ENCODE results near the gene SPN. TPM values are rescaled to one million over a fixed set of nuclear protein-coding genes. Genes with fewer than 3 reads are reported as not detected.

Gene SPN
- total and polyA plus RNA-seq, 9 of the 15 experiments (the other 6 are each of a cell fraction or from before 2014, with no cell fraction given): 24.3 to 225 (median 79.4) TPM

DNA sequence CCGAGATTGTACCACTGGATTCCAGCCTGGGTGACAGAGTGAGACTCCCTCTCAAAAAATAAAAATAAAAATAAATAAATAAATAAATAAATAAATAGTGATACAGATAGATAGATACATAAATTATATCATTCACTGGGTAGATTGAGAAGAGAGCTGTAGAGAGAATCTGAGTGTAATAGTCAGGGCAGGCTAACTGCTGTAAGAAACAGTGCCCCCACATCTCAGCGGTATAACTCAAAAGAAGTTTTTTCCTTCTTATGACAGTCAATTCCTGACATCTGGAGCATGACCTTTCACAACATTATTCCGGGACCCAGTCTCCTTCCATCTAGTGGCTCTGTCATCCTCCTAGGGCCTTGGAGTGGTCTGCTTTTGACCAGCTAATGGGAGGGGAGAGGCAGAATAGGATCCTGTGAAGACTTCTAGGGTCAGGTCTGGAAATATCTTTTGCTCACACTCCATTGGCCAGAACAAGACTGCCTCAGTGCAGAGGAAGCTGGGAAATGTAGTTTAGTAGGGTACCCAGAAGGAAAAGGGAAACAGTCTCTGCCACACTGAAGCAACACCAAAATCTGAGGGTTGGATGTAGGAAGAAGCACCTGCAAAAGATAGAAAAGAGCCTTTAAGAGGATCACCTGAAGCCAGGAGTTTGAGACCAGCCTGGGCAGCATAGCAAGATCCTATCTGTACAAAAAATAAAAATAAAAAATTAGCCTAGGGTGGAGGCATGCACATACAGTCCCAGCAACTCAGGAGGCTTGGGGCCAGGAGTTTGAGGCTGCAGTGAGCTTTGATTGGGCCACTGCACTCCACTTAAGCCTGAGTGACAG is 13.0 kb downstream of the SPN start:
- Histone ChIP-seq H3K79me2 (ENCODE audit: control insufficient read depth, insufficient read depth, low read length) (peaks cover 30% of the 10 kb centered on the region), H3K9me3 (replicated peaks; ENCODE audit: control insufficient read depth, insufficient read depth, low read depth, low read length) (no peaks in the 10 kb centered on the region), H3K9ac (ENCODE audit: insufficient read depth in 1 of 2, low read depth in 2 of 2, low read length in 2 of 2) (no peak overlapping the region; a peak in 1 of 4 replicates), H3K9me1 (ENCODE audit: control insufficient read depth, insufficient read depth, low read length) (no peaks in the 10 kb centered on the region), H3K36me3 (ENCODE audit: control insufficient read depth, insufficient read depth, low read length) (peaks cover 18% of the 10 kb centered on the region; the same call in 1 of the 3 replicates), H3K27me3 (ENCODE audit: control insufficient read depth in 2 of 2, insufficient read depth in 2 of 2, low read length in 2 of 2) (no peaks in the 10 kb centered on the region; a peak in 1 of 5 replicates), H3K27ac (ENCODE audit: extremely low read depth, low read depth, low read length) (peak overlapping the region; percentile 47; the same call in 1 of the 3 replicates), H4K20me1 (replicated peaks; ENCODE audit: control insufficient read depth, insufficient read depth, low read length) (no peaks in the 10 kb centered on the region), H3K4me1 (replicated peaks in 1 of 2; ENCODE audit: control insufficient read depth in 2 of 2, insufficient read depth in 2 of 2, low read length in 2 of 2) (peaks cover 22 to 55% of the 10 kb centered on the region in 2 experiments), H2AFZ (ENCODE audit: low read depth, low read length) (0 out of 2 replicates have a peak overlapping the region, but pooled peaks have one; percentile 7), H3K4me3 (no peak overlapping the region), H3K4me2 (ENCODE audit: insufficient read depth, low read length) (no peak overlapping the region; the same call in 1 of the 2 replicates)
- intact Hi-C loops (cut with micrococcal nuclease) (loop anchor here (5.0 kb wide), 1 partner anchor 34 kb away; no protein-coding TSS in a partner anchor), in situ Hi-C loops (cut with MboI) (no loop called here)
- ATAC-seq: peak; percentile 69
- no TSS peak for BruUV-seq (replicated peaks)
- 40% methylated on average over 3 of the region's 3 CpGs for WGBS (ENCODE audit: insufficient coverage, low coverage, missing lambda C conversion rate)
- CTCF ChIA-PET (ENCODE audit: low intra/inter-chr PET ratio): no interaction called here
- peak; percentile 58 to 65 (median 62) for DNase-seq (ENCODE audit: extremely low read depth in 1 of 4, low spot score in 3 of 4)
- POLR2A ChIA-PET: interaction anchor here (0.7 to 2.2 kb wide), 6 partner anchors 11 to 187 kb away, joined by 3 to 6 read pairs (median 5); partner anchors contain the start of gene CDIPT
- FAIRE-seq: peak; percentile 97
- TF ChIP-seq ZNF696 (CRISPR knock-in tag; conservative IDR thresholded peaks at IDR 0.05): no peak
- TF ChIP-seq, protein P1, sequence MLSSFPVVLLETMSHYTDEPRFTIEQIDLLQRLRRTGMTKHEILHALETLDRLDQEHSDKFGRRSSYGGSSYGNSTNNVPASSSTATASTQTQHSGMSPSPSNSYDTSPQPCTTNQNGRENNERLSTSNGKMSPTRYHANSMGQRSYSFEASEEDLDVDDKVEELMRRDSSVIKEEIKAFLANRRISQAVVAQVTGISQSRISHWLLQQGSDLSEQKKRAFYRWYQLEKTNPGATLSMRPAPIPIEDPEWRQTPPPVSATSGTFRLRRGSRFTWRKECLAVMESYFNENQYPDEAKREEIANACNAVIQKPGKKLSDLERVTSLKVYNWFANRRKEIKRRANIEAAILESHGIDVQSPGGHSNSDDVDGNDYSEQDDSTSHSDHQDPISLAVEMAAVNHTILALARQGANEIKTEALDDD (IDR thresholded peaks at IDR 0.05): no peak
- TF ChIP-seq HMGN3 (IDR thresholded peaks at IDR 0.05; ENCODE audit: borderline replicate concordance, extremely low read depth, insufficient read length, low read depth, low read length): no peak
- peak; percentile 17 for TF ChIP-seq RBM25 (IDR thresholded peaks at IDR 0.05; ENCODE audit: low read depth, low read length, severe bottlenecking)
- no peak for TF ChIP-seq NCOA6 (IDR thresholded peaks at IDR 0.05)
- TF ChIP-seq ZNF551 (CRISPR knock-in tag; IDR thresholded peaks at IDR 0.05): no peak
- TF ChIP-seq, protein P2, sequence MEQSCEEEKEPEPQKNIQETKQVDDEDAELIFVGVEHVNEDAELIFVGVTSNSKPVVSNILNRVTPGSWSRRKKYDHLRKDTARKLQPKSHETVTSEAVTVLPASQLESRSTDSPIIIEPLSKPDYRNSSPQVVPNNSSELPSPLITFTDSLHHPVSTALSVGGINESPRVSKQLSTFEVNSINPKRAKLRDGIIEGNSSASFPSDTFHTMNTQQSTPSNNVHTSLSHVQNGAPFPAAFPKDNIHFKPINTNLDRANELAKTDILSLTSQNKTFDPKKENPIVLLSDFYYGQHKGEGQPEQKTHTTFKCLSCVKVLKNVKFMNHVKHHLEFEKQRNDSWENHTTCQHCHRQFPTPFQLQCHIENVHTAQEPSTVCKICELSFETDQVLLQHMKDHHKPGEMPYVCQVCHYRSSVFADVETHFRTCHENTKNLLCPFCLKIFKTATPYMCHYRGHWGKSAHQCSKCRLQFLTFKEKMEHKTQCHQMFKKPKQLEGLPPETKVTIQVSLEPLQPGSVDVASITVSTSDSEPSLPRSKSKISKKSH (CRISPR knock-in tag; IDR thresholded peaks at IDR 0.05): no peak
- peak; percentile 77 to 81 for TF ChIP-seq SIX5 (IDR thresholded peaks at IDR 0.05; ENCODE audit: borderline replicate concordance in 1 of 2, insufficient read depth in 1 of 2, low read depth in 1 of 2, low read length in 2 of 2)
- TF ChIP-seq POU5F1 (IDR thresholded peaks at IDR 0.05; ENCODE audit: borderline replicate concordance, low read depth, low read length, partially characterized antibody): no peak
- TF ChIP-seq RBM22 (IDR thresholded peaks at IDR 0.05; ENCODE audit: low read depth, low read length, poor library complexity, severe bottlenecking): no peak
- no peak for TF ChIP-seq IRF9 (tag; IDR thresholded peaks at IDR 0.05)
- no peak for TF ChIP-seq SETDB1 (IDR thresholded peaks at IDR 0.05; ENCODE audit: low read length)
- TF ChIP-seq CREB5 (CRISPR knock-in tag; IDR thresholded peaks at IDR 0.05): no peak
- no peak for TF ChIP-seq ADNP (tag; IDR thresholded peaks at IDR 0.05)
- TF ChIP-seq ETS2 (tag; IDR thresholded peaks at IDR 0.05; ENCODE audit: borderline replicate concordance, poor library complexity, severe bottlenecking): no peak
